ENCODE results near the gene LRIG1.

LRIG1 gene

DNA sequence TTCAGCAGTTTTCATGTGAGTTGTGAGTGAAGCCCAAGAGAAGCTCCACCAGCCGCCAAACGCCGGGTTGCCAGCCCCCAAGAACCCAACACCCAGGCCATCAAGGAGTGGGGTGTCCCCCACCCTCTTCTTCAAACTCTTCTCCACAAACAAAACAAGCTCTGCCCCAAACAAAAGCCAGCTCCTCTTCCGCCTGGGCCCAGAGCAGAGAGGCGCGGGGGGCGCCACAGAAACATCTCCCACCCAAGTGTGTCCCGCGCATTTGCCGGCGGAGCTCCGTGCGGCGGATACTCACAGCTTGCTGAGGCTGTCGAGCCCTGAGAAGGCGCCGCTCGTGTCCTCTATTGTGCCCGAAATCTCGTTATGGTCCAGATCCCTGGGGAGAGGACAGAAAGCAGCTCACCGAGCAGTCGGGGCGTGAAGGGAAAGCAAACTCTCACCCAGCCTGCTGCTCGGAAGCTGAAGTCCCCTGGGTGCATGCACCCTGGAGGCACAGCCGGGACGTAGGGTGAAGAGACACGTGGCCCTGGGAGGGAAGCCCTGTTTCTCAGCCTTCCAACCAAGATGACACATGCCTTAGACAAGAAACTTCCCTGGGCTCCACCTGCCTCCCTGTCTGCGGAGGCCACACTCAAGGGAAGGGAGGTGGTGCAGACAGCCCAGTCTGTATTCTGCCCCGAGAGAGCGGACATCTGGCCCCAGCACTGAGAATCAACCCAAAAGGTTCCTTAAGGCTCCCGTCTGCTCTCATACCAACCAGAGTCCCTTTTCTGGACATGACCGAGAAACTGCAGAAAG is 95.7 kb downstream of the LRIG1 start:
- no peak for FAIRE-seq
- TF ChIP-seq POLR2AphosphoS5 (IDR thresholded peaks at IDR 0.05; ENCODE audit: low read depth, low read length) (no peak), POLR2A (IDR thresholded peaks at IDR 0.05; ENCODE audit: low read depth, low read length) (no peak), TAF1 (IDR thresholded peaks at IDR 0.05; ENCODE audit: borderline replicate concordance, low read depth, low read length) (no peak)
- no peak for DNase-seq (ENCODE audit: insufficient read length)

DNA sequence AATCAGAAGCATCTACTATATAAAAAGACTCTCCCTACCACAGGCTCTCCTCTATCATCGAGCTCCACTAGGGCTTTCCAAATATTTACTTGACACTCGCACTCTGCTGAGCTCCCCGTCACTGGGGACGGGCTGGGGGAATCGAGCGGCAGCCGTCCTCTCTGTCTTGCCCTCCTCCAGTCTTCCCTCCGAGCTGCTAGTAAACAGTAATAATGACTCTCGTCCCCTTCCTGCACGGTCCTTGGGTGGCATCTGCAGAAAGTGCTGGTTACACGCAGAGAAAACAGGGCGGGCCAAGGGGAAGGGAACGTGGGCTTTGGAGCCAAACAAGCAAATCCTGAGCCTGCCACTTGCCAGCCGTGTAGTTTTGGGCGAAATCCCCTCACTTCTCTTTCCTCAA is 96.6 kb downstream of the LRIG1 start:
- TF ChIP-seq POLR2A (IDR thresholded peaks at IDR 0.05; ENCODE audit: low read depth, low read length) (no peak), POLR2AphosphoS5 (IDR thresholded peaks at IDR 0.05; ENCODE audit: low read depth, low read length) (no peak), TAF1 (IDR thresholded peaks at IDR 0.05; ENCODE audit: borderline replicate concordance, low read depth, low read length) (no peak)
- no peak for FAIRE-seq
- no peak for DNase-seq (ENCODE audit: insufficient read length)

DNA sequence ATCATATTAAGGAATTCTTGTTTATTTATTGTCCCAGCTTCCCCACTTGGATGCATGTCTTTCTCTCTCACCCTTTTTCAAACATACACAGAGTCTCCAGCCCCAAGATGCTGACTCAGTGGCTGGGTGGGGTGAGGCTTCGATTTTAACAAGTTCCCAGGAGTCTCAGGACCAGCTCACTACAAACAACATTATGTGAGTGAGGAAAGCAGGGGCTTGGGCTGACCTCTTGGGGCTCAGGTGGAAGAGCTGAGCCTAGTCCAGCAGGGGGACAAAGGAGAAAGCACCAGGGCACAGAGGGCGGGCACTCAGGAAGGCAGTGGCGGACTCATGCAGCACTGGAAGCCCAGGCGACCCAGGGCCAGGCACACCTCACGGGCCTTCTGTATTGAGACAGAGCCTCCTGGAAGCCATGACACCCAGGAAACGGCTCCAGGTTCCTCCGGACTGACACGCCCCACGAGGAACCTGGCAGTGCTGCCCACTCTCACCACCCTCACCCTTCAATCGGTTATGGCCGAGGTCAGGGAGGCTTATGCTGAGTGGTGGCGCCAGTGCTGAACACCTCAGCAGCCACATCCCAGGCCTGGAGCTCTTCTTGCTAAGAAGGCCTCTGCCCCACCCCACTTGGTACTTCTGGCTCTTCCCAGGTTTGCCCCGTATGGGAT is 97.4 kb downstream of the LRIG1 start:
- FAIRE-seq: no peak
- no peak for DNase-seq (ENCODE audit: insufficient read length)
- TF ChIP-seq POLR2AphosphoS5 (IDR thresholded peaks at IDR 0.05; ENCODE audit: low read depth, low read length) (no peak), POLR2A (IDR thresholded peaks at IDR 0.05; ENCODE audit: low read depth, low read length) (no peak), TAF1 (IDR thresholded peaks at IDR 0.05; ENCODE audit: borderline replicate concordance, low read depth, low read length) (no peak)

DNA sequence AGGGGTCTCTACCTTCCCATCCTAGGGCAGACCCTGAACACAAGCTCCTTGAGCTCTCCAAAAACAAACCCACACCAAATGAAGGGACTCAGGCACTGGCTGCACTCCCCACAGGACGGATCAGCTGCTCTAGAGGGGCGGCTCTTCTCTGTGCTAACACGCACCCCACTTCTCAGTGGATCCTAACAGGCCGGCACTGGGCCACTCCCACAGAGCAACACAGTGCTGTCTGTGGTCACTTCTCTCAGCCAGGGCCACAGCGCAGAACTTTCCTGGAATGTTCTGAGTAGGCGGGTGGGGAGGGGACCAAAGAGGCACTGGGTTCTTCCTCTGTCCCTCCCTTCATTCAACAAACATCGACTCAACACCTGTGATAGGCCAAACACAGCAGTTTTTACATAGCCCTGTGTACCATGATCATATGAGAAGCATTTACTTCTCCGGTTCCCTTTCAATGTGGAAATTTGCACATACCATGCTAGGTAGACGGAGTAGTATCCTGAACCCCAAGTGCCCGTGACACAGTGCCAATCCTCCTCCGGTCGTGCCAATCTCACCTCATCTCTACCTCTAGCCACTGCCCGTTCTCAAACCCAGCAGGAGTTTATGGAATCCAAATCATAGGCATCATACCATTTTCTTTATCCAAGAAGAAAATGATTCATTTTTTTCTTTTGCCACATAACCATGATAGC is 98.1 kb downstream of the LRIG1 start:
- TF ChIP-seq POLR2A (IDR thresholded peaks at IDR 0.05; ENCODE audit: low read depth, low read length): no peak
- no peak for TF ChIP-seq TAF1 (IDR thresholded peaks at IDR 0.05; ENCODE audit: borderline replicate concordance, low read depth, low read length)
- no peak for TF ChIP-seq POLR2AphosphoS5 (IDR thresholded peaks at IDR 0.05; ENCODE audit: low read depth, low read length)
- DNase-seq (ENCODE audit: insufficient read length): no peak
- no peak for FAIRE-seq

DNA sequence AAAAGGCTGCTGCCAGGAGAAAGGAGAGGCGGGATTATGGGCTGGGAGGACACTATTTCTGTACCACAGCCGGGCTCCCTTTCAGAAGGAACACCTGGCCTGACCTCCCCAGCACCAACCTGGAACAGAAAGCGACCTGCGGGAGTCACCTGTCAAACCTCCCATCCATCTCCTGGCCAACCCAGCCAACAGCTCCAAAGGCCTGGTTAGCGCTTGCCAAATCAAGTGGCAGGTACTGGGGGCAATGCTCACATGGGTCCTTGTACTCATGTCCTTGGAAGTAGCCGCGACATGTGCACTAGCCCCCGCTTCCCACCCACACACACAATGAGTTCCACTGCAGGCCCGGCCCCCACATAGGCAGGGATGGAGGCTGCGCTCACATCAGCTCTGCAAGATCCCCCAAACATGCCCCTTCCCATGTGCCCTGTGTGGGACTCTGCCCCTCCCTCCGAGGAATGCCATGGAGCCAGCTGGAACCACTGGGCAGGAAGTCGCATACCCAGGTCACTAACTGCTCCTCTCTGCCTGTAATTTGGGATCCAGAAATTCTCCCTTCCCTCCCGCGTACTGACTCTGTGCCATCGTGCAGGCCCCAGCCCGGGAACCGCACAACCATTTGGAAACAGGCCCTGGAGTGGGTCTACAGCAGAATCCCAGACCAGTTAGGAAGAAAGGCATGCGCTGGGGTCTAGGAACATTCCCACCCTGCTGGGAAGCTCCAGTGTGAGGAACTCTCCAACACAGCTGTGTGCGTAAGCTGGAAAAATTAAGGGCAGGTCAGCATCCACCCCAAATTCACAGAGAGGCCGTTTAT is 98.9 kb downstream of the LRIG1 start:
- DNase-seq (ENCODE audit: insufficient read length): no peak
- TF ChIP-seq POLR2AphosphoS5 (IDR thresholded peaks at IDR 0.05; ENCODE audit: low read depth, low read length): no peak
- no peak for FAIRE-seq

DNA sequence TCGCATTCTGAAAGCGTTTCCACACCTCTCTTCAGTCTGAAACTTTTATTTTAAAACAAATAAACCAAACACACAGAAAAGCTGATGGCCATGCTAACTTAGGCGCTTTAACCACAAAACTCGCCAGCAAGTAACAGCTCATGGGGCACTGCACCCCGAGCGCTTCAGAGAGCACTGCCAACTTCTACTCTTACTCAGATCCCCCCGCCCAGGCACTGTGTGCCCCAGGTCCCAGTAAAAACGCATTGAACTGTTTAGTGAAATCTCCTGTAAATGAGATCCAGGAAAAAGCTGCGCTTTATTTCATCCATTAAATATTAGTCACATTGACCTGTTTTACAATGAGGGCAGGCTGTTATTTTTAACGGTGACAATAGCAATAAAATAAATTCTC is 99.7 kb downstream of the LRIG1 start:
- TF ChIP-seq POLR2AphosphoS5 (IDR thresholded peaks at IDR 0.05; ENCODE audit: low read depth, low read length) (no peak), POLR2A (IDR thresholded peaks at IDR 0.05; ENCODE audit: low read depth, low read length) (no peak), TAF1 (IDR thresholded peaks at IDR 0.05; ENCODE audit: borderline replicate concordance, low read depth, low read length) (no peak)
- DNase-seq (ENCODE audit: insufficient read length) (no peak), FAIRE-seq (no peak)

DNA sequence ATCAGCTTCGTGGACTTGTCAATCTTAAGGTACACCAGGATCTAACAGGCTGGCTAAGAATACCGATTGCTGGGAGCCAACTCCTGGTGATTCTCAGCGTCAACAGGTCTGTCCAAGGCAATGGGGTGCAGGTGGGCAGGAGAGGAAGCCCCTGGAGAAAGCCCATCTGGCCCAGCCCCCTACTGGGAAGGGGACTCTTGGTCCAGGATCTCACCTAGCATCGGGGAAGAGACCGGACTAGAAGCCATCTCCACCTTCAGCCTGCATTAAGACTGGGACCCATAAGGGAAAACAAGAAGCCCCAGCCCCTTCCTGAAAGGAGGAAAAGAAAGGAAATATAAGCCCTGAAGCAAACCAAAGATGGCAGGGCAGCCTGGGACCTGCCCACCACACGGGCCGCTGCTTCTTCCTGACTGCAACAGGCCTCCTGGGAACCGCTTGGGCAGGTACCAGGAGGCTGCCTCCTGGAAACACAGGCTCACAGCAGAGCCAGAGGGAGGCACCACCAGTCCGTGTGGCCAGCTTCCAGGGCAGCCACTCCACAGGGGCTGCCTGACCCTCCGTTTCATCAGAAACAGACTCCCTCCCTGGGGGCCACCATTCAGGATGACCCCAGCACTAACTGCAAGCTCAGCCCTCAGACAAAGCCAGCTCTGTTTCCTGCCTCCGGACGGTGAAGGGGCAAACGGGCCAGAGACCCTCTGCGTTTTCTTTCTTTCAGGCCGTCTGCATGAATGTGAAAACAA is 100.2 kb downstream of the LRIG1 start:
- FAIRE-seq (no peak), DNase-seq (ENCODE audit: insufficient read length) (no peak)
- TF ChIP-seq TAF1 (IDR thresholded peaks at IDR 0.05; ENCODE audit: borderline replicate concordance, low read depth, low read length) (no peak), POLR2AphosphoS5 (IDR thresholded peaks at IDR 0.05; ENCODE audit: low read depth, low read length) (no peak), POLR2A (IDR thresholded peaks at IDR 0.05; ENCODE audit: low read depth, low read length) (no peak)

DNA sequence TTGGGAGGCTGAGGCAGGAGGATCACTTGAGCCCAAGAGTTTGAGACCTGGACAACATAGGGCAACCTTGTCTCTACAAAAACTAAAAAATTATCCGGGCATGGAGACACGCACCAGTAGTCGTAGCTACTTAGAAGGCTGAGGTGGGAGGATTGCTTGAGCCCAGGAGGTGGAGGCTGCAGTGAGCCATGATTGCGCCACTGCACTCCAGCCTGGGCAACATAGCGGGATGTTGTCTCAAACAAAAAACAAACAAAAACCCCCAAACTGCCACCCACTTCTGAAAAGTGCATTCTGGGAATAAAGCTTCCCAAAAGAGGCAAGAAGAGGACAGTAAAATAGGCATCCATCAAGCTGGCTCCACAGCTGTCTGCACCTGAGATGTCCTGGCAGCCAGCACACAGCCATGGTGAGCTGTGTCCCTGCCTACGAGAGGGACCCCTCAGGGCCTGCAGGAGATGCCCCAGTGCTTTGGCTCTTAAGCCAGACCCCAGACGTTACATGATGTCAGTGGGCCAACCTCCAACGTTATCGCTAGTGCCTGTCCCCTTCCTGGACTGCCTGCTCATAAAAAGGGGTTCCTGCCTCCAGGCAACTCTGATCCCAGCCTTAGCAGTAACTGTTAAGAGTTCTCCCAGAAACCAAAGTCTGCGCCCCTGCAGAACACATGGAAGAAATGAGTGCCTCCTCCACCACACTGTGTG is 101.1 kb downstream of the LRIG1 start:
- no peak for FAIRE-seq
- no peak for DNase-seq (ENCODE audit: insufficient read length)
- TF ChIP-seq POLR2AphosphoS5 (IDR thresholded peaks at IDR 0.05; ENCODE audit: low read depth, low read length): no peak

DNA sequence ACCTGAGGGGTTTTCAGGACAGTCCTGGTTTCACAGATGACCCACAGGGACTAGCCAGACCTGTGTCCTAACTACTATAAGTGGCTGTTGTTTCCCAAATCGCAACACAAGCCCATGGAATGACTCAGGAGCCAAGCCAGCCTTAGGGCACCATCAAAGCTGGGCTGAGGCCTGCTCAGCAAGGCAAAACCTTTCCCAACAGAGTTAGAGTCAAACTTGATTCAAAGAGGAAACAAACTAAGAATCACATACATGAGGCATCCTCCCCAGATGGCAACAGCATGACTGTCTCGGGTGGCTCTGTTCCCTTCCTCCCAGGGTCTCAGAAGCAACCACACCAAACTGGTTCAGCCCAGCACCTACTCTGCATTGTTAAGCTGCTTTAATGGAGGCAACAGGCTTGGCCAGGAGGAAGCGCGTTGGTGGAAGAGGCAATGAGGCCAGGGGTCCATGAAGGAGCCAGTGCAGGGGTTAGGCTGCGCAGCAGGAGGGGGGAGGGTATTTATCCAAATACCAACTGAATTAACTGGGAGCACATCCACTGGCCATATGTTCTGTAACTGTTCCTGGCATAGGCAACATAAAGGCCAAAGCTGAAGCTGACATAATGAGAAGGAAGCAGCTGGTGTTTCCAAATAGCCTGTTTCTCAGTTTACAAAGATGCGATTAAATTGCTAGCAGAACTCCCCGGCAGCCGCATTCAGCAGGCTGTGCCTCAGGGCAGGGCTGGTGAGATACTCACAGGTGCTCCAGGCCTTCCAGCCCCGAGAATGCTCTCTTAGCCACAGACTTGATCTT is 102.4 kb downstream of the LRIG1 start:
- no peak for FAIRE-seq
- DNase-seq (ENCODE audit: insufficient read length): no peak
- TF ChIP-seq POLR2A (IDR thresholded peaks at IDR 0.05; ENCODE audit: low read depth, low read length) (no peak), POLR2AphosphoS5 (IDR thresholded peaks at IDR 0.05; ENCODE audit: low read depth, low read length) (no peak), TAF1 (IDR thresholded peaks at IDR 0.05; ENCODE audit: borderline replicate concordance, low read depth, low read length) (no peak)

- FAIRE-seq: no peak
These were observed 103.1 kb downstream of the LRIG1 start for GRCh38 chr3:66397745-66398144.

More at GRCh38 chr3:66397745-66398144, 103.1 kb downstream of the LRIG1 start:
- DNase-seq (ENCODE audit: insufficient read length): no peak
- no peak for TF ChIP-seq POLR2A (IDR thresholded peaks at IDR 0.05; ENCODE audit: low read depth, low read length)
- TF ChIP-seq POLR2AphosphoS5 (IDR thresholded peaks at IDR 0.05; ENCODE audit: low read depth, low read length): no peak
- TF ChIP-seq TAF1 (IDR thresholded peaks at IDR 0.05; ENCODE audit: borderline replicate concordance, low read depth, low read length): no peak

Measured in GM12892 (cell line).